Measurements from ENCODE around the gene NCOA5. TPM values are rescaled to one million over a fixed set of nuclear protein-coding genes. Genes with fewer than 3 reads are reported as not detected.

Gene NCOA5
- total and polyA plus RNA-seq, 10 of the 15 experiments (the other 5 are each of a cell fraction or from before 2014, with no cell fraction given), result 7.7 to 38.1 (median 30.1) TPM

DNA sequence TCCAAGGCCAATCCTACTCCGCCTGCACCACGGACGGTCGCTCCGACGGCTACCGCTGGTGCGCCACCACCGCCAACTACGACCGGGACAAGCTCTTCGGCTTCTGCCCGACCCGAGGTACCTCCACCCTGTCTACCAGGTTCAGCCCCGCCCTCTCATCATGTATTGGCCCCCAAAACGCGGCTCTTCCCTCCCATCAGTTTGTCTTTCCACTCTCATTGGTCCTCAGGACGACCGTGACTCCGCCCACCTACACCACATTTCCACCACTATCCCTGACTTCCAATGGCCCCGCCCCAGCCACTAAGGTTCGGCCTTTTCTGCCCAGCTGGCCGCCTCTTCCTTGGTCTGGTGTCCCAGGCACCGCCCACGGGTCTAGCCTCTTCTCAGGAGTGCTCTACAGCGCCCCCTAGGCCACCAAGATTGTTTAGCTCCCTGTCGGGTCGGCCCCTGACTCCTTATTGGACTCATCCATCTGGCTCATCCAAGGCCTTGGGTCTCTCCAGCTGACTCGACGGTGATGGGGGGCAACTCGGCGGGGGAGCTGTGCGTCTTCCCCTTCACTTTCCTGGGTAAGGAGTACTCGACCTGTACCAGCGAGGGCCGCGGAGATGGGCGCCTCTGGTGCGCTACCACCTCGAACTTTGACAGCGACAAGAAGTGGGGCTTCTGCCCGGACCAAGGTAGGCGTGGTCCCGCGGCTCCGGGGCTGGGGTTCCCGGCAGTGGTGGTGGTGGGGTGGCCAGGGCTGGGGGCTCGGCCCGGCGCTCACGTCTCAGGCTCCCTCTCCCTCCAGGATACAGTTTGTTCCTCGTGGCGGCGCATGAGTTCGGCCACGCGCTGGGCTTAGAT is 77.9 kb downstream of the NCOA5 start:
- H3K79me2 ChIP-seq (ENCODE audit: control insufficient read depth, insufficient read depth, low read length), result no peaks in the 10 kb centered on the region
- POLR2A ChIA-PET, result no interaction called here
- no peak overlapping the region for H3K4me2 ChIP-seq (ENCODE audit: control insufficient read depth, insufficient read depth)
- no peaks in the 10 kb centered on the region for H4K20me1 ChIP-seq (ENCODE audit: control insufficient read depth, insufficient read depth)
- no peaks in the 10 kb centered on the region; the same call in 2 of the 3 replicates for H3K9me3 ChIP-seq (replicated peaks; ENCODE audit: control insufficient read depth, insufficient read depth, low read length)
- SMC1A ChIA-PET (ENCODE audit: uncharacterized antibody, unreplicated experiment), result interaction anchor here (0.8 to 1.5 kb wide), 3 partner anchors 22 to 170 kb away, joined by 3 to 12 read pairs (median 3); no protein-coding TSS in a partner anchor
- no peak overlapping the region for H2AFZ ChIP-seq (ENCODE audit: control insufficient read depth, low read depth, low read length)
- H3K9ac ChIP-seq (ENCODE audit: control insufficient read depth, insufficient read depth, low read length), result no peak overlapping the region
- CTCF ChIA-PET, result interaction anchor here (0.6 to 11.5 kb wide), 16 partner anchors 12 to 216 kb away, joined by 3 to 190 read pairs (median 4); partner anchors contain the start of gene ZSWIM1
- no peak for DNase-seq (ENCODE audit: low read depth, low spot score)
- H3K4me3 ChIP-seq, result no peak overlapping the region
- no peak for ATAC-seq
- no peaks in the 10 kb centered on the region for H3K36me3 ChIP-seq (ENCODE audit: control insufficient read depth in 2 of 2, insufficient read depth in 2 of 2, low read length in 1 of 2)
- peaks cover 29% of the 10 kb centered on the region for H3K4me1 ChIP-seq (ENCODE audit: control insufficient read depth, insufficient read depth, low read length)
- no peak for TF ChIP-seq NR2C2 (IDR thresholded peaks at IDR 0.05; ENCODE audit: borderline replicate concordance, control insufficient read depth, insufficient read length, low read depth)
- TF ChIP-seq ZNF24 (IDR thresholded peaks at IDR 0.05), result no peak
- TF ChIP-seq, protein P1, sequence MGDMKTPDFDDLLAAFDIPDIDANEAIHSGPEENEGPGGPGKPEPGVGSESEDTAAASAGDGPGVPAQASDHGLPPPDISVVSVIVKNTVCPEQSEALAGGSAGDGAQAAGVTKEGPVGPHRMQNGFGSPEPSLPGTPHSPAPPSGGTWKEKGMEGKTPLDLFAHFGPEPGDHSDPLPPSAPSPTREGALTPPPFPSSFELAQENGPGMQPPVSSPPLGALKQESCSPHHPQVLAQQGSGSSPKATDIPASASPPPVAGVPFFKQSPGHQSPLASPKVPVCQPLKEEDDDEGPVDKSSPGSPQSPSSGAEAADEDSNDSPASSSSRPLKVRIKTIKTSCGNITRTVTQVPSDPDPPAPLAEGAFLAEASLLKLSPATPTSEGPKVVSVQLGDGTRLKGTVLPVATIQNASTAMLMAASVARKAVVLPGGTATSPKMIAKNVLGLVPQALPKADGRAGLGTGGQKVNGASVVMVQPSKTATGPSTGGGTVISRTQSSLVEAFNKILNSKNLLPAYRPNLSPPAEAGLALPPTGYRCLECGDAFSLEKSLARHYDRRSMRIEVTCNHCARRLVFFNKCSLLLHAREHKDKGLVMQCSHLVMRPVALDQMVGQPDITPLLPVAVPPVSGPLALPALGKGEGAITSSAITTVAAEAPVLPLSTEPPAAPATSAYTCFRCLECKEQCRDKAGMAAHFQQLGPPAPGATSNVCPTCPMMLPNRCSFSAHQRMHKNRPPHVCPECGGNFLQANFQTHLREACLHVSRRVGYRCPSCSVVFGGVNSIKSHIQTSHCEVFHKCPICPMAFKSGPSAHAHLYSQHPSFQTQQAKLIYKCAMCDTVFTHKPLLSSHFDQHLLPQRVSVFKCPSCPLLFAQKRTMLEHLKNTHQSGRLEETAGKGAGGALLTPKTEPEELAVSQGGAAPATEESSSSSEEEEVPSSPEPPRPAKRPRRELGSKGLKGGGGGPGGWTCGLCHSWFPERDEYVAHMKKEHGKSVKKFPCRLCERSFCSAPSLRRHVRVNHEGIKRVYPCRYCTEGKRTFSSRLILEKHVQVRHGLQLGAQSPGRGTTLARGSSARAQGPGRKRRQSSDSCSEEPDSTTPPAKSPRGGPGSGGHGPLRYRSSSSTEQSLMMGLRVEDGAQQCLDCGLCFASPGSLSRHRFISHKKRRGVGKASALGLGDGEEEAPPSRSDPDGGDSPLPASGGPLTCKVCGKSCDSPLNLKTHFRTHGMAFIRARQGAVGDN (IDR thresholded peaks at IDR 0.05), result no peak
- no peak for TF ChIP-seq RAD51 (IDR thresholded peaks at IDR 0.05)
- 0 out of 3 replicates have a peak, but pooled peaks of 1 of the 2 experiments have one; percentile 27 for TF ChIP-seq EGR1 (IDR thresholded peaks at IDR 0.05; ENCODE audit: borderline replicate concordance in 1 of 2, low read depth in 2 of 2, low read length in 2 of 2)
- TF ChIP-seq, protein P2, sequence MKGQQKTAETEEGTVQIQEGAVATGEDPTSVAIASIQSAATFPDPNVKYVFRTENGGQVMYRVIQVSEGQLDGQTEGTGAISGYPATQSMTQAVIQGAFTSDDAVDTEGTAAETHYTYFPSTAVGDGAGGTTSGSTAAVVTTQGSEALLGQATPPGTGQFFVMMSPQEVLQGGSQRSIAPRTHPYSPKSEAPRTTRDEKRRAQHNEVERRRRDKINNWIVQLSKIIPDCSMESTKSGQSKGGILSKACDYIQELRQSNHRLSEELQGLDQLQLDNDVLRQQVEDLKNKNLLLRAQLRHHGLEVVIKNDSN (IDR thresholded peaks at IDR 0.05; ENCODE audit: borderline replicate concordance, extremely low read length, insufficient read depth, low read depth, low read length), result no peak
- TF ChIP-seq, protein P3, sequence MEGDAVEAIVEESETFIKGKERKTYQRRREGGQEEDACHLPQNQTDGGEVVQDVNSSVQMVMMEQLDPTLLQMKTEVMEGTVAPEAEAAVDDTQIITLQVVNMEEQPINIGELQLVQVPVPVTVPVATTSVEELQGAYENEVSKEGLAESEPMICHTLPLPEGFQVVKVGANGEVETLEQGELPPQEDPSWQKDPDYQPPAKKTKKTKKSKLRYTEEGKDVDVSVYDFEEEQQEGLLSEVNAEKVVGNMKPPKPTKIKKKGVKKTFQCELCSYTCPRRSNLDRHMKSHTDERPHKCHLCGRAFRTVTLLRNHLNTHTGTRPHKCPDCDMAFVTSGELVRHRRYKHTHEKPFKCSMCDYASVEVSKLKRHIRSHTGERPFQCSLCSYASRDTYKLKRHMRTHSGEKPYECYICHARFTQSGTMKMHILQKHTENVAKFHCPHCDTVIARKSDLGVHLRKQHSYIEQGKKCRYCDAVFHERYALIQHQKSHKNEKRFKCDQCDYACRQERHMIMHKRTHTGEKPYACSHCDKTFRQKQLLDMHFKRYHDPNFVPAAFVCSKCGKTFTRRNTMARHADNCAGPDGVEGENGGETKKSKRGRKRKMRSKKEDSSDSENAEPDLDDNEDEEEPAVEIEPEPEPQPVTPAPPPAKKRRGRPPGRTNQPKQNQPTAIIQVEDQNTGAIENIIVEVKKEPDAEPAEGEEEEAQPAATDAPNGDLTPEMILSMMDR (IDR thresholded peaks at IDR 0.05 in 2 of 3, conservative IDR thresholded peaks at IDR 0.05 in 1 of 3; ENCODE audit: control insufficient read depth in 2 of 3, extremely low read depth in 1 of 3, insufficient read depth in 1 of 3, low read depth in 3 of 3, low read length in 3 of 3), result peak; percentile 13 to 42 (median 28); a peak in 5 of 6 replicates
- no TSS peak for BruUV-seq (replicated peaks)
- no peak for FAIRE-seq
- peaks cover 11 to 12% of the 10 kb centered on the region in 2 experiments; a peak in 3 of 4 replicates for H3K27me3 ChIP-seq (replicated peaks in 1 of 2; ENCODE audit: control insufficient read depth in 2 of 2, insufficient read depth in 2 of 2, low read length in 1 of 2)
- in situ Hi-C loops (cut with MboI) (no loop called here), intact Hi-C loops (cut with micrococcal nuclease; ENCODE audit: unreplicated experiment) (loop anchor here (5.0 kb wide), 1 partner anchor 40 kb away; the partner anchor contains the start of gene ZNF335)
- RAD21 ChIA-PET (ENCODE audit: unreplicated experiment), result interaction anchor here (1.6 to 6.6 kb wide), 4 partner anchors 20 to 78 kb away, joined by 9 to 66 read pairs (median 12); partner anchors contain the start of gene PCIF1
- 57% methylated on average over 51 of the region's 57 CpGs for WGBS (ENCODE audit: insufficient coverage, insufficient replicate concordance, low lambda C conversion rate, missing lambda C conversion rate)
- H3K27ac ChIP-seq (ENCODE audit: control insufficient read depth, insufficient read depth), result no peak overlapping the region

All from GM12878 (cell line).